Measurements from ENCODE around the gene ABCD1.
"Not testable (repeated sequence)": the region's sequence is repeated elsewhere in the genome, so short reads cannot be mapped to it uniquely, and the experiment has no call there.

Gene ABCD1

DNA sequence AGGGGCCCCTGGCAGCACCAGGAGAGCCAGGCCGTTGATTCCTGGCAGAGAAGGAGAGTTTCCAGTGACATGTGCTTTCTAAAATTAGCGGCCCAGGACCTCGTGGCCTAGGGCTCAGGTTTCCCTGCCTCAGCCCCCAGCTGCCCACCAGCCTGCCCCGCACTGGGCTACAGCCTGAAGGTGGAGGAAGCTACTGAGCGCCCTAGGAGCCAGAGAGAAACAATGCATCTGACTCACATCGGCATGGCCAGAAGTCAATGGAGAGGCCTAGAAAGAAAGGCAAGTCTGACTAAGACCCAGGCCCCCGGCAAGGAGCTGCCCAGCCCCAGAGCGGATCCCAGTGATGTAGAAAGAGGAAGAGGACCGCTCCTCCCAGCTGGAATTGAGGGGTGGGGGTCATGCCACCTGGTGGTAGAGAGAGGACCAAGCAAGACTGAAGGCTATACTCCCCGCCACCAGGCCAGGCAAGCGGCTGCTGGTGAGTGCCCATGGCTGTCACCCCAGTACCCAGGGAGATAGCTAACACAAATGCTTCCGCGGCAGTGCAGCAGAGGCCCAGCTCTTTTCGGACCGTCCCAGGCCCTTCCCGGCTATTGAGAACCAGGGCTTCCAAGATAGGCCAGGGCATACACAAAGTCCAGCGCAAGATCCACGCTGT is 19.1 kb upstream of the ABCD1 start:
- H3K4me3 ChIP-seq, result not testable (repeated sequence)
- H3K27ac ChIP-seq, result peak overlapping the region in 5 of 21 experiments; percentile 10 to 31 (median 20)

- no peak overlapping the region for H3K4me3 ChIP-seq
- H3K27ac ChIP-seq, result peak overlapping the region in 1 of 21 experiments; percentile 7
Measured at GRCh38 chrX:153706799-153707198, 17.9 kb upstream of the ABCD1 start.

DNA sequence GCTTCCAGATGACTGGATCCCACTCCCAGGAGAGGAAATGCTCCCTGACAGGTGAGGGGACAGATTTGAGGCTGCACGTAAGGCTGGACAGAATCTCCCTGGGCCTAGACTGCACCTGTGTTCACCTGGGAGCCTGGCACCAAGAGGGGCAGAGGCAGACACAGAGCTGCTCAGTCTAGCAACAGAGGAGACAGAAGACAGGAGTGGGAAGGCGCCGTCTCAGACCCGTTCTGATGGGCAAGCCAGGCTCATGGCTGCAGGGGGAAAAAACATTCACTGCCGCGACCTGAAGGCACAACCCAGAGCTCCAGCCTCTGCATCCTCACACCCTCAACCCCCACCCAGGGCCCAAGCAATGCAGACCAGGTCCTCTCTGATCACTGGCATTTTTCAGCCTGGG is 17.2 kb upstream of the ABCD1 start:
- Histone ChIP-seq H3K4me3 (no peak overlapping the region), H3K27ac (no peak overlapping the region)

GRCh38 chrX:153708415-153708814 is 16.2 kb upstream of the ABCD1 start:
- Histone ChIP-seq H3K27ac (peak overlapping the region in 2 of 21 experiments; percentile 14 to 44), H3K4me3 (no peak overlapping the region)

DNA sequence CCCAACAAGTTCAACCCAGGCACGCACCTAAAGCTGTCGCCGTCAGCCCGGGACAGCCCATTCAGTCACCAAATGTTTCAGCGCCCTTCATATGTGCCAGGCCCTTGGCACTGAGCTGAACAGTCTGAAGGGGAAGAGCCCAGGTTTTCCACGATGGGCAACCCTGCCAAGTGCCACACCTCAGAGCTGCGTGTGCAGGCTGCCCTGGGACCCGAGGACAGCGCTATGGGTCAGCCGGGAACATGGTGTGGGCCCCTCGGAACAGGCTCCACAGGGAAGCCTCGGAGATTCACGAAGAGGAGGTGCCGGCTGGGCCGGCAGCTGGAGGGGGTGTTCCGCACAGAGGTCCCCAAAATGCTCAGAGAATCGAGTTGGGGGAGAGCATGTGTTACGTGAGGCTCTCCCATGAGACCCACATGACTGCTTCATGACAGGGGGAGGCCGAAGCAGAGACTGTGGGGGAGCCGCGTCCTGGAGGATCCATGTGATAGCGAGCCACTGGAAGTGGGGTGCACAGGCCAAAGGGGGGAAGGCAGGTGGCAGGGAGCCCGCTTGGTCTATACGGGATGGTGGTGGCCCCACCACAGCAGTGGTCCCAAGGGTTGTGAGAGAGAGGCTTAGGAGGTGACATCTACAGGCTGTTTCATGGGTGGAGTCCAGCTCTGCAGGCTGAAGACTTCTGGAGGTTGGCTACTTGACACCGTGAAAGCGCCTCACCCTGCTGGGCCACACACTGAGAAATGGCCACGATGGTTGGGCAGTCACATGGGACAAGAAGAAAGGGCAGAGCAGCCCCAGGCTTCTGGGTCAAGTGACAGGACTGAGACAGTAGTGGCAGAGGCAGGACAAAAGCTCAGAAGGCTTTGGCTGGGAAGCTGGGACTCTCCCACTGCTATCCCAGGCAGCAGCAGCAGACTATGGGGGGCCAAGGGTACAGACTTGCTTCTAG is 14.7 kb upstream of the ABCD1 start:
- Histone ChIP-seq H3K4me3 (no peak overlapping the region), H3K27ac (no peak overlapping the region)

- no peak overlapping the region for H3K27ac ChIP-seq
- no peak overlapping the region for H3K4me3 ChIP-seq
Measured at GRCh38 chrX:153714256-153714655, 10.4 kb upstream of the ABCD1 start.

DNA sequence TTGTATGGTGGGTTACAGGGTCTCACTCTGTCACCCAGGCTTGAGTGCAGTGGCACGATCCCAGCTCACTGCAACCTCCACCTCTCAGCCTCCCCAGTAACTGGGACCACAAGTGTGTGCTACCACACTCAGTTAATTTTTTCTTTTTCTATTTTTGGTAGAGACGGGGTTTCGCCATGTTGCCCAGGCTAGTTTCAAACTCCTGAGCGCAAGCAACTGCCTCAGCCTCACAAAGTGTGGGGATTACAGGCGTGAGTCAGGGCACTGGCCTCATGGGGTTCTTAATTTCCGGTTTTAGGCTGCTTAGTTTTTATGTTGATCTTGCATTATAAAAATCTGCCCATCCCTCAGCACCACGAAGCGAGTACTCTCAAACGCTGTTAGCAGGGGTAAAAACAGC is 7.2 kb upstream of the ABCD1 start:
- no peak overlapping the region for H3K27ac ChIP-seq

GRCh38 chrX:153719238-153719637 is 5.4 kb upstream of the ABCD1 start:
- no peak overlapping the region for H3K4me3 ChIP-seq
- no peak overlapping the region for H3K27ac ChIP-seq

More for the DNA sequence above, 7.2 kb upstream of the ABCD1 start:
- no peak overlapping the region for H3K4me3 ChIP-seq

GRCh38 chrX:153719701-153720100 is 5.0 kb upstream of the ABCD1 start:
- Histone ChIP-seq H3K27ac (no peak overlapping the region), H3K4me3 (no peak overlapping the region)

DNA sequence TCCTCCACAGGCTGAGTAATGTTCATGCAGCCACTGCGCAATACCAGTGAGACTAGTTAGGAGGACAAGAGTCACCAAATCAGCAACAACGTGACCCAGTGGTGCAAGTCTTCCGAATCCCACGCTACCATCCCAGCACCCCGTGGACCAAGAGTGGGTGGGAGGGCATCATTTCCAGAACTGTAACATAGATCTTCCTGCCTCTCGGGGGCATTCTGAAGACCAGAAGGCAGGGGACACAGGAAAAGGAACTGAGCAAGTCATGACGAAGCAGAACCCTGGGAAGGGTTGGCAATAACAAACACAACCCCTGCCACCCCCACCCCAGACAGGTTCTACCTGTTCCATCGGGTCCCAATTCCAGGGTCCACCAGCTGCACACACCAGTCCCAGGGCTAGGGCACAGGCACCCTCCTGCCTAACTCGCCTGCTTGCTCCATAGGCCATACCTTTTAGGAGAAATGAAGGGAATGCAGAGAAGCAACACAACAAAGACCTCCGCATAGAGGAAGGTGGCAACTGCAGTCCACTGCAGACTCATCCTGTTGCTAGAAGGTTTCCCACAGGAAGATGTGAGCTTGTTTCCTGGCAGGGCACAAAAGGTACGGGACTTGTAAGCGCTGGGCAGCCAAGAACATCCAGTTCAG is 1.8 kb upstream of the ABCD1 start:
- Histone ChIP-seq H3K4me3 (peak overlapping the region; percentile 52 to 76 (median 68)), H3K27ac (peak overlapping the region; percentile 53 to 94 (median 87))

DNA sequence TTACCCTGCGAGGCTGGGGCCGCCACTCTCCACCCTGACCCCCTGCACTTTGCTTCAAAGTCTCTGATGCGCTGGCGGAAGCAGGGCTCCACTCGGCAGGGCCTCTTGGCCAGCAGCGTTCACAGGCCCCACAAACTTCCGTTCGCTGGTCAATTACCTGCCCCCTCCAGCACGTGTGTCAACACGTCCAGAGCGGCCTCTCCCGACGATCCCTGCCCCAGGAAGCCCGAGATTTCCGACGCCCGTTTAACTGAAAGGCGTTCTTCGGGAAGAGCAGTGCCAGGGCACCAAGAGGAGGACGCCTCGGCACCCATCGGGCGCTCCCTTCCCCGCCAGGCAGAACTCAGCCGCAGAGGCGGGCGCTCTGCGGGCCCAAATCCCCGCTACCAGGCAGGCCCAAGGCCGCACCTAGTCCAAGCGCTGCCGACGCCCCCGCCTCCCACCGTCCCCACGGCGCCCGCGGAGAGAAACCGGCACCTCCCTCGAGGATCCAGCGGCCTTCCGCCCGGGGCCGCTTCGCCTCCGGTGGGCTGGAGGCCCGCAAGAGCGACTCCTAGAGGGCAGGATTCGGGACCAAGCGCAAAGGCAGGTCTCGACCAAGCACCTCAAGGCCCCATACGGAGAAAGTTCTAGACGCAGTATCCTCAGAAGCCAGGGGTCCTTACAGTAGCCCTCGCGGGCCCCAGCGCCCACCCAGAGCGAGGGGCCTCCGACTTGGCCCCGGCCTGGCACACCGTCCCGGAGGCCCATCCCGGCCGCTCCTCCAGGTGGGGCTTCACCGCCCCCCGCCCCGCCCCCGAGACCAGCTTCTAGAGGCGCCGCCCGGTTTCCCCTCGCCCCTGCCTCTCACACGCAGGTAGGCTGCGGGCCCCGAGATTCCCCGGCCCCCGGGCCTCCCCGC is 1.1 kb upstream of the ABCD1 start:
- peak overlapping the region; percentile 53 to 94 (median 87) for H3K27ac ChIP-seq
- peak overlapping the region; percentile 52 to 76 (median 68) for H3K4me3 ChIP-seq

GRCh38 chrX:153725039-153725831 is 579 bp downstream of the ABCD1 start:
- peak overlapping the region; percentile 52 to 76 (median 68) for H3K4me3 ChIP-seq
- peak overlapping the region; percentile 39 to 94 (median 87) for H3K27ac ChIP-seq

DNA sequence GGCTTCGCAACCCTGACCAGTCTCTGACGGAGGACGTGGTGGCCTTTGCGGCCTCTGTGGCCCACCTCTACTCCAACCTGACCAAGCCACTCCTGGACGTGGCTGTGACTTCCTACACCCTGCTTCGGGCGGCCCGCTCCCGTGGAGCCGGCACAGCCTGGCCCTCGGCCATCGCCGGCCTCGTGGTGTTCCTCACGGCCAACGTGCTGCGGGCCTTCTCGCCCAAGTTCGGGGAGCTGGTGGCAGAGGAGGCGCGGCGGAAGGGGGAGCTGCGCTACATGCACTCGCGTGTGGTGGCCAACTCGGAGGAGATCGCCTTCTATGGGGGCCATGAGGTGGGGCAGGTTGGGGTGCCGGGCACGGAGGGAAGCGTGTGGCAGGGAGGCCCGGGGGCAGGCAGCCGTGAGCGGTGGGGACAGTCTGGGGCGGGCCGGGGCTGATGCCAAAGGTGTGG is 1.2 kb downstream of the ABCD1 start:
- Histone ChIP-seq H3K27ac (peak overlapping the region in 19 of 21 experiments; percentile 62 to 94 (median 84)), H3K4me3 (peak overlapping the region in 3 of 7 experiments; percentile 3 to 76 (median 75))

- H3K4me3 ChIP-seq, result peak overlapping the region in 5 of 7 experiments; percentile 1 to 76 (median 18)
Measured at GRCh38 chrX:153726286-153727122, 1.8 kb downstream of the ABCD1 start.

GRCh38 chrX:153727123-153727931 is 2.7 kb downstream of the ABCD1 start:
- Histone ChIP-seq H3K4me3 (peak overlapping the region in 3 of 7 experiments; percentile 18 to 76 (median 75)), H3K27ac (peak overlapping the region in 19 of 21 experiments; percentile 38 to 94 (median 78))

More at GRCh38 chrX:153726286-153727122, 1.8 kb downstream of the ABCD1 start:
- peak overlapping the region; percentile 22 to 94 (median 80) for H3K27ac ChIP-seq

DNA sequence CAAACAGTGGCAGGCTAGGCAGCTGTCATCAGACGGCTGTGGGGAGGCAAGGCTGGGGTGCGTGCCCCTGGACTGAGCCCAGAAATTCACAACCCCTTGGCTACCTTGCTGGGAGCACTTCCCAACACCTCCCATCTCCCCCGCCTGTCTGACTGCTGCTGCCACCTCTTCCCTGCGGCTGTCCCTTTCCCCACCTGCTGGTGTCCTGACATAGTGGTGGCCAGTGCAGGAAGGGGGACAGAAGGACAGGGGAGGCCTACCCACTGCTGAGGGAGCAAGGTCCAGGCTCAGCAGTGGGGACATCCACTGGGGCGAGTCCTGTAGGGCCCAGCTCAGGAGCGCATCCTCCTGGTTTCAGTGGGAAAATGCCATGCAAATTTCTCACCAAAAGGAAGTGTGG is 3.4 kb downstream of the ABCD1 start:
- Histone ChIP-seq H3K4me3 (no peak overlapping the region), H3K27ac (peak overlapping the region in 5 of 21 experiments; percentile 53 to 94 (median 88))
